Endothelial cell of umbilical vein (primary cell): ENCODE data around the gene DNMT3B.

Experiments
- EZH2 ChIP-seq: IDR thresholded peaks from 2 replicates; pipeline ENCODE4 v1.6.1; 2012; ENCODE audit warnings: borderline replicate concordance, low read depth, mild to moderate bottlenecking, moderate library complexity, low read length, inconsistent platforms; ENCODE audit not compliant: severe bottlenecking
- FOS ChIP-seq: IDR thresholded peaks from 2 replicates; pipeline ENCODE4 v1.6.1; 2011; ENCODE audit warnings: mild to moderate bottlenecking, low read length, moderate library complexity, borderline replicate concordance; ENCODE audit not compliant: insufficient read depth
- GATA2 ChIP-seq: IDR thresholded peaks from 2 replicates; pipeline ENCODE4 v1.7.0; 2011; ENCODE audit warnings: low read depth, mild to moderate bottlenecking, moderate library complexity, mixed read lengths, low read length; ENCODE audit not compliant: insufficient read length, insufficient read depth
- JUN ChIP-seq: IDR thresholded peaks from 2 replicates; pipeline ENCODE4 v1.6.1; 2011; ENCODE audit warnings: borderline replicate concordance, low read depth; ENCODE audit not compliant: insufficient read length, insufficient read depth
- MYC ChIP-seq: IDR thresholded peaks from one replicate; pipeline ENCODE4 v1.6.1; 2011; ENCODE audit warnings: mild to moderate bottlenecking, low read depth, low read length
- POLR2A ChIP-seq: IDR thresholded peaks from 2 replicates; pipeline ENCODE4 v1.6.1; 2012; ENCODE audit warnings: low read depth, mild to moderate bottlenecking, control low read depth, low read length
- POLR2AphosphoS5 ChIP-seq: IDR thresholded peaks from 2 replicates; pipeline ENCODE4 v1.6.1; 2012; ENCODE audit warnings: low read depth, mild to moderate bottlenecking, control low read depth, low read length, moderate library complexity; ENCODE audit not compliant: insufficient read depth
- TF ChIP-seq, protein P1 (sequence below), 2 donors: IDR thresholded peaks; 1 replicate in 1 of 2; 2 replicates in 1 of 2; pipeline ENCODE4 v1.5.1; 2011; ENCODE audit warnings: low read length in 2 of 2, mild to moderate bottlenecking in 2 of 2, moderate library complexity in 2 of 2, control low read depth in 1 of 2, inconsistent platforms in 1 of 2, low read depth in 1 of 2; ENCODE audit not compliant: insufficient read depth in 1 of 2; ENCODE audit errors: extremely low read depth in 1 of 2
- TF ChIP-seq, protein P2 (sequence below): IDR thresholded peaks from 2 replicates; pipeline ENCODE4 v1.6.1; 2011; ENCODE audit not compliant: insufficient read depth, insufficient read length

DNA sequence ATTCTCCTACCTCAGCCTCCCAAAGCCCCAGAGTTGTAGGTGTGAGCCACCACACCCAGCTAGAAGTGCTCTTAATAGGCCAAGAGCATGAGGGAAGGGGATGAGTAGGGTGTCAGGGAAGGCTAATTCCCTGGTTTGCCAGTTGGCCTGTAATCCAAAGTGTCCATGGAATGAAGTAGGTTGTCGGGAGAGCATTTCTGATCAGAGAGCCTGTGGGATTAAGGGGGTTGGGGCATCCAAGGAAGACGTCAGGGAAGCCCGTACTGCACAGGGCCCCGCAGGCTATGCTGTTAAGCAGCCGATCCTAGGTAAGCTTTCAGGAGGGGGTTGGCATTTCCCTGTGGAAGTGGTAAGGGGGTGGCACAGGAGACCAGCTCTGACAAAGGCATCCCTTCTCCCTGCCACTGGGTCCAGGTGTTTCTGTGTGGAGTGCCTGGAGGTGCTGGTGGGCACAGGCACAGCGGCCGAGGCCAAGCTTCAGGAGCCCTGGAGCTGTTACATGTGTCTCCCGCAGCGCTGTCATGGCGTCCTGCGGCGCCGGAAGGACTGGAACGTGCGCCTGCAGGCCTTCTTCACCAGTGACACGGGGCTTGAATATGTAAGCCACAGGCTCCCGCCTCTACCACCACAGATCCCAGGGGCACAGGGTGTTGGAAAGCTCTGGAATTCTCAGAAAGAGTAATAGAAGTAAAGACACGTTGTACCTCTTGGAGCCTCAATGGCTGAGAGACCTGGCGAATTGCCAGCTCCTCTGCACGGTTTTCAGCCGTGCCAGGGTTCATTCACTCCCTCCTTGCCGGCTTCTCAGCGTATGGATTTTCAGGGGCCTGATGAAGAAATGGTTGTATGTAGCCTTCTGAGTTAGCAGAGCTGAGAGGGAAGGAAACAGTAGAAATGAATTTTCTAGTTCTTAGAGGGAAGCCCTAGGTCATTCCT is 36.1 kb downstream of the DNMT3B start:
- TF ChIP-seq, protein P1, sequence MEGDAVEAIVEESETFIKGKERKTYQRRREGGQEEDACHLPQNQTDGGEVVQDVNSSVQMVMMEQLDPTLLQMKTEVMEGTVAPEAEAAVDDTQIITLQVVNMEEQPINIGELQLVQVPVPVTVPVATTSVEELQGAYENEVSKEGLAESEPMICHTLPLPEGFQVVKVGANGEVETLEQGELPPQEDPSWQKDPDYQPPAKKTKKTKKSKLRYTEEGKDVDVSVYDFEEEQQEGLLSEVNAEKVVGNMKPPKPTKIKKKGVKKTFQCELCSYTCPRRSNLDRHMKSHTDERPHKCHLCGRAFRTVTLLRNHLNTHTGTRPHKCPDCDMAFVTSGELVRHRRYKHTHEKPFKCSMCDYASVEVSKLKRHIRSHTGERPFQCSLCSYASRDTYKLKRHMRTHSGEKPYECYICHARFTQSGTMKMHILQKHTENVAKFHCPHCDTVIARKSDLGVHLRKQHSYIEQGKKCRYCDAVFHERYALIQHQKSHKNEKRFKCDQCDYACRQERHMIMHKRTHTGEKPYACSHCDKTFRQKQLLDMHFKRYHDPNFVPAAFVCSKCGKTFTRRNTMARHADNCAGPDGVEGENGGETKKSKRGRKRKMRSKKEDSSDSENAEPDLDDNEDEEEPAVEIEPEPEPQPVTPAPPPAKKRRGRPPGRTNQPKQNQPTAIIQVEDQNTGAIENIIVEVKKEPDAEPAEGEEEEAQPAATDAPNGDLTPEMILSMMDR (IDR thresholded peaks at IDR 0.05; ENCODE audit: extremely low read depth in 1 of 2, insufficient read depth in 1 of 2, low read depth in 1 of 2, low read length in 2 of 2): no peak
- TF ChIP-seq POLR2A: no peak
- TF ChIP-seq EZH2: no peak
- no peak for TF ChIP-seq MYC
- no peak for TF ChIP-seq POLR2AphosphoS5
- no peak for TF ChIP-seq FOS
- TF ChIP-seq JUN: no peak
- TF ChIP-seq, protein P2, sequence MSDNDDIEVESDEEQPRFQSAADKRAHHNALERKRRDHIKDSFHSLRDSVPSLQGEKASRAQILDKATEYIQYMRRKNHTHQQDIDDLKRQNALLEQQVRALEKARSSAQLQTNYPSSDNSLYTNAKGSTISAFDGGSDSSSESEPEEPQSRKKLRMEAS: no peak
- no peak for TF ChIP-seq GATA2
